ENCODE results near the gene SAE1.

The SAE1 gene

GRCh38 chr19:47130120-47130588 is 481 bp upstream of the SAE1 start:
- no peak for DNase-seq (ENCODE audit: low read depth)

GRCh38 chr19:47132194-47132852 is 1.7 kb downstream of the SAE1 start:
- no peak for DNase-seq (ENCODE audit: low read depth)

- DNase-seq (ENCODE audit: low read depth): no peak
These were observed 2.4 kb downstream of the SAE1 start for GRCh38 chr19:47133021-47133471.

GRCh38 chr19:47134545-47134944 is 3.9 kb downstream of the SAE1 start:
- no peak for DNase-seq (ENCODE audit: low read depth)

- no peak for DNase-seq (ENCODE audit: low read depth)
These were observed 4.5 kb downstream of the SAE1 start for GRCh38 chr19:47135156-47135555.

- DNase-seq (ENCODE audit: low read depth): peak; percentile 97
These were observed 10.6 kb downstream of the SAE1 start for GRCh38 chr19:47141252-47141651.

- peak; percentile 80 for DNase-seq (ENCODE audit: low read depth)
These were observed 11.1 kb downstream of the SAE1 start for GRCh38 chr19:47141695-47142094.

- peak; percentile 60 for DNase-seq (ENCODE audit: low read depth)
These were observed 12.1 kb downstream of the SAE1 start for GRCh38 chr19:47142779-47143178.

- DNase-seq (ENCODE audit: low read depth): peak; percentile 68
These were observed 12.9 kb downstream of the SAE1 start for GRCh38 chr19:47143322-47144073.

GRCh38 chr19:47144630-47145029 is 14.0 kb downstream of the SAE1 start:
- no peak for DNase-seq (ENCODE audit: low read depth)

GRCh38 chr19:47145639-47146486 is 15.2 kb downstream of the SAE1 start:
- no peak for DNase-seq (ENCODE audit: low read depth)

GRCh38 chr19:47146920-47147319 is 16.3 kb downstream of the SAE1 start:
- no peak for DNase-seq (ENCODE audit: low read depth)

GRCh38 chr19:47151627-47152026 is 21.0 kb downstream of the SAE1 start:
- DNase-seq (ENCODE audit: low read depth): no peak

- DNase-seq (ENCODE audit: low read depth): no peak
These were observed 21.6 kb downstream of the SAE1 start for GRCh38 chr19:47152205-47152604.

- DNase-seq (ENCODE audit: low read depth): peak; percentile 39
These were observed 22.0 kb downstream of the SAE1 start for GRCh38 chr19:47152632-47153031.

GRCh38 chr19:47153266-47153665 is 22.6 kb downstream of the SAE1 start:
- DNase-seq (ENCODE audit: low read depth): no peak

- DNase-seq (ENCODE audit: low read depth): no peak
These were observed 24.5 kb downstream of the SAE1 start for GRCh38 chr19:47155148-47155547.

- peak; percentile 42 for DNase-seq (ENCODE audit: low read depth)
These were observed 26.3 kb downstream of the SAE1 start for GRCh38 chr19:47156861-47157430.

- DNase-seq (ENCODE audit: low read depth): peak; percentile 74
These were observed 27.0 kb downstream of the SAE1 start for GRCh38 chr19:47157431-47158321.

- DNase-seq (ENCODE audit: low read depth): no peak
These were observed 27.7 kb downstream of the SAE1 start for GRCh38 chr19:47158367-47158791.

- DNase-seq (ENCODE audit: low read depth): peak; percentile 59
These were observed 28.4 kb downstream of the SAE1 start for GRCh38 chr19:47158879-47159503.
